Effector CD8-positive, alpha-beta T cell (primary cell): ENCODE data around the gene MTCL1.

Experiments
- DNase-seq: peaks from one replicate; lab custom pipeline; 2025; lab: John Stamatoyannopoulos, UW
- total RNA-seq, 4 experiments: gene quantifications; one replicate each; lab custom pipeline; 2026; lab: John Stamatoyannopoulos, UW

Gene MTCL1
- total RNA-seq = 0.49 to 1.8 (median 0.76) reads per million in 4 experiments

DNA sequence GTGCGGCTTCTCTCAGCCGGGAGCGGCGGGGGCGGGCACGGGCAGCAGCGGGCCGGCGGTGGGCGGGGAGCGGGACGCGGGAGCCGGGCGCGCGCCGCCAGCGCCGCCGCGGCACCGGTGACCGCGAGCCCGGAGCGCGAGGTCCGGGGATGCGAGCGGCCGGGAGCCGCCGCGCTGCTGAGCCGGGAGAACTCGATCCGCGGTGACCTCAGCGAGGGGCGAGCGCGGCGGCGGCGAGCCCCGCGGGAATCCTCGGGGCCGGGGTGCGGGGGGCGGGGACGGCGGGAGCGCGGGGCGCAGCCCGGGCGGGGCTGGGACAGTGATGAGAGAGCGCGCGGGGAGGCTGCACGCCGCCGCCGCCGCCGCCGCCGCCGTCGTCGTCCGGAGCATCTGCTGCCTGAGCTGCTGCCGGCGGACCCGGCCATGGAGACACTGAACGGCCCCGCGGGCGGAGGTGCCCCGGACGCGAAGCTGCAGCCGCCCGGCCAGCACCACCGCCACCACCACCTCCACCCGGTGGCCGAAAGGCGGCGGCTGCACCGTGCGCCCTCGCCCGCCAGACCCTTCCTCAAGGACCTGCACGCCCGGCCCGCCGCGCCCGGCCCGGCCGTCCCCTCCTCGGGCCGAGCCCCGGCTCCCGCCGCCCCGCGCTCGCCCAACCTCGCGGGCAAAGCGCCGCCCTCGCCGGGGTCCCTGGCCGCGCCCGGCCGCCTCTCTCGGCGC is at the start of gene MTCL1:
TSS of gene MTCL1 (plus strand) at position 319 of the 723 bp plus-strand sequence. CDS start at position 424, 105 bp downstream.
- no peak for DNase-seq

- no peak for DNase-seq
These were observed 49.1 kb upstream of the MTCL1 start for GRCh38 chr18:8656232-8656631.

DNA sequence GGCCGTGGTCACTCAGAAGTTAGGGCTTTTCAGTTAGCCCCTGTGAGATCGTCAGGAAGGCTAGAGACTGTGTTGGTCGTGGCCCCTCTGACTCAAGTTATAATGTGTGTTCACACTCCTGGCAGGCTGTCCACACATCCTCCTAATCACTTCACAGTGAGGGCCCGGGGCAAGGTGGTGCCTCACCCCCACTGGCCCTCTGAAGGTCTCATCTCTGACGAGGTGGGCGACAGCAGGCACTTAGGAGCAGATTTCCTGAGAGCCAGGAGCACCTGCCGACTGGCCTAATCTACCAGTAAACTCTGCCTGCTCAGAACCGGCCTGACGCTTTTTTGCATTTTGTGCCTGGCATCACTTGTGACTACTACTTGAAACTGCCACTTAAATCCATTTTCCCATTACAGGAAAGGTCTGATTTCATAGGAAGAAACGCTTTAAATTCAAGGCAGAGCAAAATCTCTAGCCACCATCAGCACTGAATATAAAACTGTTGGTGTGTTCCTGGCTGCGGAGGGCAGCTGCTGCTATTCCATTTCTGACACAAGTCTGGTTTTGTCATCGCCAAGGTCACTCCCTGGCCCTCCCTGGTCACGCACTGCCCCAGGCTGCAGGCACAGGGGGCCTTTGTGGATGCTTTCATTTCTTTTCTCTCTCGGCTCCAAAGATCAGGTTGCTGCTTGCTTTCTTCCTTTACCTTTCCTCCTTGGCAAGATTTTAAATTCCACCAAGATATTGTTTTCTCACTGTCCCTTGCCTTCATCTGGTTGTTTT is 48.1 kb upstream of the MTCL1 start:
- no peak for DNase-seq

DNA sequence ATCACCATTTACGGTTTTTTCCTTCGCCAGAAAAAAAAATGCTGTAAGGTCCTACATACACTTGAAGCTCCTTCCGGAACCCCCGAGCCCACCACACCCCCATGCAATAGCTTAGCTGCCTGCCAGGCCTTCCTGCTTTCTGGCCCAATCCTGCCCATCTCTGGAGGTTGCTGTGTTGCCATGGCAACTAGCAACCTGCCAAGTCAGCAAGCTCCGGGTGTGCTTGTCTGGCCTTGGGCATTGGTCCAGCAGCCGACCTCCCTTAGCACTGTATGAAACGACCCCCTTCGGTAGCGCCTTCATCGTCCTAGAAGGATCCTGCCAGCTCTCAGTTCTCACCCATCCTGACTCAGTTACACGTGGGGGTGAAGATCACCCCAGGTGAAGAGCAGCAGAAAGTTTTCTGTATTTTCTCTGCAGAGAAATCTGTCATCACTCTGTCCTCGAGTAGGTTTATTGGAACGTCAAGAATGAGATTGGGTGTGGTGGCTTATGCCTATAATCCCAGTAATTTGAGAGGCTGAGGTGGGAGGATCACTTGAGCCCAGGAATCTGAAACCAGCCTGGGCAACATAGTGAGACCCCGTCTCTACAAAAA is 47.4 kb upstream of the MTCL1 start:
- DNase-seq = no peak

DNA sequence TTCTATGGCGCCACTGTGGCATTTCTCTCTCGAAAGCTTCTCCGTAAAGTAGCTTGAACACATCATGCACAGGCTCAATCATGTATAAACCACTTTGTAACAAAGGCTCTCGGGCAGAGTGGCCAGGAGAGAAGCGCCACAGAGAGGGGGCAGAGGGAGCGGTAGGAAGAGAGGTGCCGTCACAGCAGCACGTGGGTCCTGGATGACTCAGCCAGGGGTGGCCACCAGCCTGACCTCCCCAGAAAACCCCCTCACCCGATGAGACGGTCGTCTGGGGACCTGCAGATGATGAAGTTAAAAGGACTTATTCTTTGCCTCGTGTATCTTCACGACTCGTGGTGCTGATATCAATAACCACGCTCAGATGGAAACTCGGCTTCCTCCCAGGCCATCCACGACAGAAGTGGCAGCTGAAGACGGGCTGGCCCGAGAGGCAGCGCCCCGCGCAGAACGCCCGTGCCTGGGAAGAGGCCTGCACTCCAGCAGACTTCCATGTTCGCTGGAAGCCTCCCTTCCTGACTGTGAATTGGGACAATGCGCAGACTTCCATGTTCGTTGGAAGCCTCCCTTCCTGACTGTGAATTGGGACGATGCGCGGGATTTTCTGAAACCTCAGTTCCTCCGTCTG is 46.4 kb upstream of the MTCL1 start:
- DNase-seq = no peak

DNA sequence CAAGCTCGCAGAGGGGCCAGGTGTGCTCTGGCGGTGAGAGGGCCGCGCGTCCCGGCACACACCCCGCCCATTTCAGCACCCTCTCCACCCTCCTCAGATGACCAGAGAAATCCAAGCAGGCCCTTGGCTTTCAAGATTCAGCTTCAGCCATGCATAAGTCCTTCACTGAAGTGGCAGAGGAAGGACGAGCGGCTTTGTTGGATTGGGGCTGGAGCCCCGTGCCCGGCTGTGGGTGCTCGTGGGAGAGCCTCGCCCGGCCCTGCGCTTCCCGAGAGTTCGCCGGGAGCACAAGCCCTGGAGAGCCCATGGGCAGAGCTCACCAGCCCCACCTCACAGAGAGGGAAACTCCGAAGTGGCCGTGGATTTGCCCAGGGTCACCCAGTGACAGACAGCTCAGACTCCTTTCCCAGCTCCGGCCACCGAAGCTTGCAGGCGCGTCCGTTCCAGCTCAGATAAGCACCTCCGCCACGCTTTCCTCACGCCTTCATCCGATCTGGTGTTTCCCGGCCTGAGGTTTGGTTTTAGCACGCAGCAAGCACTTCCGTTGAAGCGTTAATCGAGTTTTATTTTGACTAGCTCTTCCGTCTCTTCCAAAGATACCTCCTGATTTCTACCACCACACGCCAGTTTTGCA is 45.6 kb upstream of the MTCL1 start:
- DNase-seq = no peak

DNA sequence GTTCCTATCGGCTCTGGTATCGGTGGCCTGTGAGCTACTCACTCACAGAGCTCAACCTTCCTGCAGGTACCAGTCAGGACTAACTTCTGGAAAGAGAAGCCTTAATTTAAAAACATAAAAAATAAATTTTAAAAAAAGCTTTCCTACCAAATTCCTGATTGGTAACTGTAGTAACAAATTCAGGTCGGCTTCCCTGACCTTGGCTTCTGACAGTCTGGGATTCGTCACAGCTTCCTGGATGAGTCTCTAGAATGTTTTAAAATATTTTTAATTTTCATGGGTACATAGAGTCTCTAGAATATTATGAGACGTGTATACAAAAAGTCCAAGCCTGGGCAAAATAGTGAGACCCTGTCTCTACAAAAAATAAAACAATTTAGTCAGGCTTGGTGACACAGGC is 45.0 kb upstream of the MTCL1 start:
- DNase-seq = no peak

DNA sequence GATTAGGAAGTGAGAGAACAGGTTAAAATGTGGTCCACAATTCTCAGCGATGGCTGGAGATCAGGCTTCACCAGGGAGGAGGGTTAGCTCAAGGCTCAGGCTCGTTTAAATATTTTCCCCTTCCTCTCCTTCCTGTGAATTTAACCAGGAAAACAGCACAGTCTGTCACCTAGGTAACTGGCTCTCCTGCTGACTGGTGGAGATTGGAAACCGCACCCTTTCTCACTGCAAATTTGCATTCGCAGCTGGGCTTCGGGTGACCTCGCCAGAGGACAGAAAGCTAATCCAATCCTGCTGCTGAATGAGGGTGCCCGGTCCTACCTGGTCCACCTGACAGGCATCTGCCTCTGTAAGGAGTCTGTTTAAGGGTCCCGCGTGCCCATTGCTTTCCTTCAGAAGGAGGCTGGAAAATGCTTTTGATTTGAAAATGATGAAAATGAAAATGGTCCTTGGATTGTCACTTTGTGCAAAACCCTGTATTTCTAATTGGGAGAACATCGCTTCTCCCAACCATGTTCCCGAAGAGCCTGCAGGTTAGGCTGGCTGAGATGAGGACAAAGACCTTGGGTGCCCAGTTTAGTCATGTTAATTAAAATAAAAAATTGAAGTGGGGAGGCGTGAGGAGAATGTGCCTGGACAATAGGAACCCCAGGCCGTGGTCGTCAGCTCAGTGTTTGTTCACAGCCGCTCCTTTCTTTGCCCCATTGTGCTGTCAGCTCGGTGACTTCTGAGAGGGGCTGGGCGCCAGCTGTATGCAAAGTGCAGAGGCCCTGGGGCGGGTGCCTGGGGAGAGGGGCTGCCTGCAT is 43.4 kb upstream of the MTCL1 start:
- DNase-seq = no peak

DNA sequence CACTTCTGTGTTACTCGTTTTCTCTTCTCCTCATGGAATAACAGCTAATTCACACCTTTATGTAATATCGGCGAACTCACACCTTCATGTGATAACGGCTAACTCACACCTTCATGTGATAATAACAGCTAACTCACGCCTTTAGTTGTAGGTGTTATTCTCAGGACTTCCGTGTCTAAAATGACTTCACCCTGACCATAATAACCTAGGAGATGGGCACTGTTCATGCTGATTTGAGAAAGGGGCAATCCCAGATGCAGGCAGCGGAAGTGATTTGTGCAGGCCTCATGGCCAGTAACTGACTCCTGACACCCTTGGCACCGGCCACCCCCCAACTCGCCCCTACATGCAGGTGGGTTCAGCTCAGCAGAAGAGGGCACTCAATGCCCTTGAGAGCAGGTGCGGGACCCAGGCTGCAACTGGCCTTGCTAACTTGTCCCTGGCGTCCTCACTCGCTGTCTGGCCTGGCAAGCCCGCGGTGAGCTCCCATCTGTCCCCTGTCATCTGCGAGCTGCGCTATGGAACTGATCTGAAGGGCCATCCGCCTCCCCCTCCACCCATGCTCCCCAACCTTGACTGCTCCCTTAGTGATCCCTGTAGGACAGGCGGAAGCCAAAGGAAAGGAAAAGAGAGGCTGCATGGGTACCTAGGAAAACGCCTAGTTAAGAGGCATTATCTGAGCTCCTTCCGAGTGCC is 42.6 kb upstream of the MTCL1 start:
- no peak for DNase-seq

DNA sequence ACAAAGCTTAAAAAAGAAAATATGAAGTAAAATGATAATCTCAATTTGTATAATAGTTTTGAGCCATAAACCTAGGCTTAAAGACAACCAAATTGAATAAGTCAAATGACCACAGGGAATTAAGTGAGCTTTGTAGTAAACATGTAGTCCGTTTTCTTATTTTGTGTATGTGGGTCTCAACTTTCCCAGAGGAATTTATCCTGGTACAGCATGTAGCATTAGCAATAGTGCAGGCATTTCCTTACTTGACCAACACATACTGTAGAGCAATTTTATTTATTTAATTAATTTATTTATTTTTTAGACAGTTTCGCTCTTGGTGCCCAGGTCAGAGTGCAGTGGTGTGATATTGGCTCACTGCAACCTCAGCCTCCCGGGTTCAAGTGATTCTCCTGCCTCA is 37.5 kb upstream of the MTCL1 start:
- no peak for DNase-seq

DNA sequence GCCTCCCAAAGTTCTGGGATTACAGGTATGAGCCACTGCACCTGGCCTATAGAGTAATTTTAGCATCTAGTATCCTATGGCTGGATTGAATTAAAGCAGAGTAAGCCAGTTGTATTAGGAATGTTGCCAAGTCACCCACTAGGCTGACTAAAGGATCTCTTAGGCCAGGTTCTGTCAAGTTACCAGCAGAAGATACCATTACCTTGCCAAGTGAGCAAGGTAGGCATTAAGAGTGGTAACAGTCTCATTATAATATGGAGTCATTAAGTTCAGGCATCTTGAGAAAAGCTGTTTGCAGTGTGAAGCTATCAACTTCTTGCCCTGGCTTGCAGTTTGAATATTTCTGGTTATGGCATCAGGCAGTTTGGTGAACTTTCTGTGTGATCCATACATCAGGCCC is 37.0 kb upstream of the MTCL1 start:
- DNase-seq = no peak

- no peak for DNase-seq
These were observed 35.8 kb upstream of the MTCL1 start for GRCh38 chr18:8669571-8669970.

- DNase-seq = no peak
These were observed 31.8 kb upstream of the MTCL1 start for GRCh38 chr18:8673256-8674209.

DNA sequence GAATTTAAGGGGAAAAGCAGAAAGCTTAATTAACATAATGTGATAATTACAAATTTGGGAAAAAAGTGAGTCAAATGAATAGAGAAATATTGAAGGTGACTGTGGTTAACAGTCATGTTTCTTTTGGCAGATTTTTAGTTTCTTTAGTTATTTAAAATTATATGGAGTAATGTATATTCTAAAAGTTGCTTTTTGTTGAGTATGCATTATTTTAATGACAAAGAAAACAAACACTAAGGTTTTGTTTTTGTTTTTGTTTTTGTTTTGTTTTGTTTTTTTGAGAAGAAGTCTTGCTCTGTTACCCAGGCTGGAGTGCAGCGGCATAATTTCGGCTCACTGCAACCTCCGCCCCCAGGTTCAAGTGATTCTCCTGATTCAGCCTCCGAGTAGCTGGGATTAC is 30.3 kb upstream of the MTCL1 start:
- DNase-seq = no peak

- no peak for DNase-seq
These were observed 24.2 kb upstream of the MTCL1 start for GRCh38 chr18:8681196-8681595.

DNA sequence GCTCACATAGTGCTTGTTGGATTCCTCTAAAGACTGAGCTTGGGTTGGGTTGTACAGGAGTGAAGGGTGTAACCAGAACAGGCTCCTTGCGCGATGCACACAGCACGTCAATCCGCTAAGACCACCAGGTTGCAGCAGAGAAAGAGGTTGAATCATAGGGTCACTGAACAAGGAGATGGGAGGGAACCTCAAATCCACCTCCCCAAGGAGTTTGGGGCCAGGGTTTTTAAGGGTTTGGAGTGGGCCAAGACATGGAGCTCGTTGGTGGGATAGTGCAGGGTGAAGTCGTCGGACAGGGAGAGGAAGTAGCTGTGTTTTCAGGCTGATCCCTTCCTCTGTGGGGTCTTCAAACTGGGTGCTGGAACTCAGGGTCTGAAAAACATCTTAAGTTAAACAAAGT is 20.8 kb upstream of the MTCL1 start:
- DNase-seq = no peak

- DNase-seq = no peak
These were observed 20.0 kb upstream of the MTCL1 start for GRCh38 chr18:8685141-8685913.

DNA sequence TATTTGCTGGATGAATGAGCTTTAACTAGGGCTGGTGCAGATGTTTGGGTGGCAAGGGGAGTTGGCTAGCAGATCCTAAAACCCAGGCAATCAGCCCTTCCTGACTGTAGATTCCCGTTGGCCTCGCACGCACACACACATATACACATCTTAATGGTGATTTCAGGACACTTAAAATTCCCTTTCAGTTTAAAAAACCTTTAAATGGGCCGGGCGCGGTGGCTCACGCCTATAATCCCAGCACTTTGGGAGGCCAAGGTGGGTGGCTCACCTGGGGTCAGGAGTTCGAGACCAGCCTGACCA is 19.5 kb upstream of the MTCL1 start:
- DNase-seq = no peak

DNA sequence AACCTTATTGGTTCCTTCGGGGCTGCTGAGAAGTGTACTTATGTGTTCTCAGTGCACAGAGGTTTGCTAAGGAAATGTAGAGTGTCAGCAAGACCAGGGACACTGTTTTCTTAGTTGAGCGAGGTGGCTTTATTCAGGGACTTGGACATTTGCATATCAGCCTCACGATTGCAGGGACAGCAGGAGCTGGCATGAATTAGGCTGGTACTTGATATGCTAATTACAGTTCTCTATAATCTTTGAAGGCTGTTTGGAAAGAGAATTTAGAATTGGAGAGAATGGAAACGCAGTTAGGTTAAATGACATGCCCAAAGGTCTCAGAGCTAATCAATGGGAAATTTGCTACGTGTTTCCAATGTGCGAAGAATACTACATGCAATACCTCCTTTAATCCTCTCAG is 18.7 kb upstream of the MTCL1 start:
- DNase-seq = no peak
